ENCODE data around the gene PF4V1.
A peak's percentile ranks its signal among the peaks of the same experiment; 100 is the strongest.

The PF4V1 gene

GRCh38 chr4:73853246-73853704, at the start of gene PF4V1:
PF4V1 (plus strand) TSS chr4:73853296; CDS start chr4:73853363, 67 bp downstream.
- no peak for DNase-seq (ENCODE audit: low read depth)

GRCh38 chr4:73810191-73810590, 42.9 kb upstream of the PF4V1 start:
- DNase-seq (ENCODE audit: low read depth): no peak

- no peak for DNase-seq (ENCODE audit: low read depth)
These were observed 41.3 kb upstream of the PF4V1 start for GRCh38 chr4:73811841-73812240.

GRCh38 chr4:73814679-73815078, 38.4 kb upstream of the PF4V1 start:
- DNase-seq (ENCODE audit: low read depth): no peak

GRCh38 chr4:73815145-73815544, 38.0 kb upstream of the PF4V1 start:
- DNase-seq (ENCODE audit: low read depth): no peak

- DNase-seq (ENCODE audit: low read depth): peak; percentile 75
These were observed 36.3 kb upstream of the PF4V1 start for GRCh38 chr4:73816814-73817213.

- DNase-seq (ENCODE audit: low read depth): no peak
These were observed 35.8 kb upstream of the PF4V1 start for GRCh38 chr4:73817341-73817740.

GRCh38 chr4:73821325-73821724, 31.8 kb upstream of the PF4V1 start:
- no peak for DNase-seq (ENCODE audit: low read depth)

- DNase-seq (ENCODE audit: low read depth): no peak
These were observed 30.7 kb upstream of the PF4V1 start for GRCh38 chr4:73822389-73822788.

GRCh38 chr4:73822812-73823504, 30.1 kb upstream of the PF4V1 start:
- DNase-seq (ENCODE audit: low read depth): no peak

GRCh38 chr4:73823760-73824159, 29.3 kb upstream of the PF4V1 start:
- DNase-seq (ENCODE audit: low read depth): no peak

- no peak for DNase-seq (ENCODE audit: low read depth)
These were observed 24.1 kb upstream of the PF4V1 start for GRCh38 chr4:73828956-73829355.

GRCh38 chr4:73831569-73831968, 21.5 kb upstream of the PF4V1 start:
- DNase-seq (ENCODE audit: low read depth): peak; percentile 21

- DNase-seq (ENCODE audit: low read depth): peak; percentile 58
These were observed 20.4 kb upstream of the PF4V1 start for GRCh38 chr4:73832651-73833237.

GRCh38 chr4:73836373-73837279, 16.5 kb upstream of the PF4V1 start, which contains the start of gene CXCL6:
CXCL6 (plus strand) TSS chr4:73836678; CDS start chr4:73836751, 73 bp downstream.
- peak; percentile 33 for DNase-seq (ENCODE audit: low read depth)

GRCh38 chr4:73839071-73839470, 14.0 kb upstream of the PF4V1 start:
- DNase-seq (ENCODE audit: low read depth): no peak

- no peak for DNase-seq (ENCODE audit: low read depth)
These were observed 13.4 kb upstream of the PF4V1 start for GRCh38 chr4:73839715-73840114.

GRCh38 chr4:73841243-73841925, 11.7 kb upstream of the PF4V1 start:
- DNase-seq (ENCODE audit: low read depth): no peak

- no peak for DNase-seq (ENCODE audit: low read depth)
These were observed 10.4 kb upstream of the PF4V1 start for GRCh38 chr4:73842696-73843095.

GRCh38 chr4:73843369-73843768, 9.7 kb upstream of the PF4V1 start:
- no peak for DNase-seq (ENCODE audit: low read depth)

GRCh38 chr4:73844345-73844744, 8.8 kb upstream of the PF4V1 start:
- DNase-seq (ENCODE audit: low read depth): peak; percentile 60

GRCh38 chr4:73844806-73845205, 8.3 kb upstream of the PF4V1 start:
- no peak for DNase-seq (ENCODE audit: low read depth)

All from EH (cell line).